Endothelial cell (in vitro differentiated cells): ENCODE results near the gene ZNF134. TPM values are rescaled to one million over a fixed set of nuclear protein-coding genes. Genes with fewer than 3 reads are reported as not detected.

Experiments used
- DNase-seq: peaks from one replicate; pipeline ENCODE4 v3.0.0; 2021; ENCODE audit warnings: low spot score
- H3K27ac Mint-ChIP-seq: one replicate; pipeline ENCODE4 v1.8.0; 2021; ENCODE audit warnings: mixed read lengths, inconsistent platforms; ENCODE audit not compliant: unreplicated experiment
- H3K27me3 Mint-ChIP-seq: one replicate; pipeline ENCODE4 v1.8.0; 2021; ENCODE audit warnings: mild to moderate bottlenecking, moderate library complexity, mixed read lengths, inconsistent platforms; ENCODE audit not compliant: unreplicated experiment
- H3K36me3 Mint-ChIP-seq: one replicate; pipeline ENCODE4 v1.8.0; 2021; ENCODE audit warnings: mild to moderate bottlenecking, low read depth, mixed read lengths, inconsistent platforms; ENCODE audit not compliant: unreplicated experiment
- H3K4me1 Mint-ChIP-seq: one replicate; pipeline ENCODE4 v1.8.0; 2021; ENCODE audit warnings: mild to moderate bottlenecking, mixed read lengths, inconsistent platforms; ENCODE audit not compliant: unreplicated experiment
- H3K4me3 Mint-ChIP-seq: one replicate; pipeline ENCODE4 v1.8.0; 2021; ENCODE audit warnings: mild to moderate bottlenecking, mixed read lengths, inconsistent platforms; ENCODE audit not compliant: unreplicated experiment
- H3K9me3 Mint-ChIP-seq: one replicate; pipeline ENCODE4 v1.8.0; 2021; ENCODE audit warnings: mixed read lengths, inconsistent platforms; ENCODE audit not compliant: unreplicated experiment
- total RNA-seq: library from RNA; stranded (reverse); fragmentation: NEBNext Ultra II Directional; extraction: Animal tissue kit (Norgen Biotek cat#: 25700); gene quantifications from one replicate; pipeline ENCODE4 v1.2.1, GENCODE V29; 2021; ENCODE audit not compliant: unreplicated experiment
- TF ChIP-seq, protein P1 (sequence below): fragments of 200-600 bp; sonication (generic); IDR thresholded peaks from one replicate; pipeline ENCODE4 v1.5.0; 2021; ENCODE audit warnings: antibody characterized with exemption; ENCODE audit not compliant: unreplicated experiment

ZNF134 gene
- total RNA-seq, 1 donor from 2014 or later, result 37.5 TPM

DNA sequence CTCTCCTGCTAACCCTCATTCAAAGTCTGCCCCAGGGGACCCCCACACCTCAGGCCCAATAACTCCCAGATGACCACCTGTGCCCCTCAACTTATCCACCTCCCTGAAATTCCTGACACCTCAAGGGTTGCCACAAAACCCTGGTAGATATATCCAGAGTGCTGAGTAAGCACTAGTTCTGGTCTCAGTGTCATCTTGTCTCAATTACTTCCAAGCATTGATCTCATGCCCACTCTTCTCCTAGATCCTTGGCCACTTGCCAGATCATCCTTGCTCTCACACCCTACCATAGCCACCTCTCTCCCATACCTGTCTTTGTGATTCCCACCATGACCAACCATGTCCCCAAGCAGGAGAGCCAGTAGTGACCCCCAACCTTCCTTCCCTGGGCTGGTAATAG lies 37.4 kb upstream of the ZNF134 start:
- no peak for DNase-seq
- peaks cover 64% of the 10 kb centered on the region for H3K9me3 Mint-ChIP-seq
- peaks cover 6% of the 10 kb centered on the region for H3K4me1 Mint-ChIP-seq
- peak overlapping the region; percentile 43 for H3K27ac Mint-ChIP-seq
- peaks cover 13% of the 10 kb centered on the region for H3K27me3 Mint-ChIP-seq
- TF ChIP-seq, protein P1, sequence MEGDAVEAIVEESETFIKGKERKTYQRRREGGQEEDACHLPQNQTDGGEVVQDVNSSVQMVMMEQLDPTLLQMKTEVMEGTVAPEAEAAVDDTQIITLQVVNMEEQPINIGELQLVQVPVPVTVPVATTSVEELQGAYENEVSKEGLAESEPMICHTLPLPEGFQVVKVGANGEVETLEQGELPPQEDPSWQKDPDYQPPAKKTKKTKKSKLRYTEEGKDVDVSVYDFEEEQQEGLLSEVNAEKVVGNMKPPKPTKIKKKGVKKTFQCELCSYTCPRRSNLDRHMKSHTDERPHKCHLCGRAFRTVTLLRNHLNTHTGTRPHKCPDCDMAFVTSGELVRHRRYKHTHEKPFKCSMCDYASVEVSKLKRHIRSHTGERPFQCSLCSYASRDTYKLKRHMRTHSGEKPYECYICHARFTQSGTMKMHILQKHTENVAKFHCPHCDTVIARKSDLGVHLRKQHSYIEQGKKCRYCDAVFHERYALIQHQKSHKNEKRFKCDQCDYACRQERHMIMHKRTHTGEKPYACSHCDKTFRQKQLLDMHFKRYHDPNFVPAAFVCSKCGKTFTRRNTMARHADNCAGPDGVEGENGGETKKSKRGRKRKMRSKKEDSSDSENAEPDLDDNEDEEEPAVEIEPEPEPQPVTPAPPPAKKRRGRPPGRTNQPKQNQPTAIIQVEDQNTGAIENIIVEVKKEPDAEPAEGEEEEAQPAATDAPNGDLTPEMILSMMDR, result no peak
- peaks cover 66% of the 10 kb centered on the region for H3K36me3 Mint-ChIP-seq
- H3K4me3 Mint-ChIP-seq, result peak overlapping the region; percentile 92

DNA sequence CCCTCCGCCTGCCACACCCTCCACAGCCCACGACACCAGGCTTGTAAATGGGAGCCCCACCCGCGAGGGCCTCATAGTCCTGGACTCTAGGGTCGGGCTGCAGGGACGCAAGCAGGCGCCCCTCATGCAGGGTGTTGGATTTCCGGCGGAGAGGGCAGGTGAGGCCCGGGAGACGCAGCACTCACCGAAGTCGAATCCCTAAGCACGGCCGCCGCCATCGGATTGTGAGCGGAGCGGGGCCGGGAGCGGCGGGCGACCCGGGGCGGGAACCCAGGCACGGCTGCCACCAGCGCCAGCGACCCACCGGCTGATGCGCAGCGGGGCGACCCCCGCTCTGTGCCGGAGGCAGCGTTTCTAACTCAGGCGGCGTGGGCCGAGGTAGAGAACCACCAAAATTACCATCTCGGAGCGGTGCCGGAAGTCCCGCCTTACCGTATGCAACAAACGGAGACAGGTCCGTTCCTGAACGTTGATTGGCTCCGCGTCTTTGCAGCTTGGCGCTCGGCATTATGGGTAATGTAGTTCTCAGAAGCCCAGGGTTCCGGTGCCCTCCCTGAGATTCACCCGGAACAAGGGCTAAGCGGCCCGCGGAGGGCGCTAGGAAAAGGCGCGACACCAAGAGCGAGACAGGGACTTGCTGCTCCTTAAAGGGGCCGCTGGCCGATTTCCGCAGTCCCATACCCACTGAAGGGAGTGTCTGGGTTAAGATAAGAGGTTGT lies 35.4 kb upstream of the ZNF134 start, which contains the start of gene ZNF416:
ZNF416 (minus strand) TSS at position 425 of the 719 bp plus-strand sequence; CDS start at position 218, 207 bp downstream.
- no peak within 1 kb of the TSS for H3K27ac Mint-ChIP-seq
- peak within 1 kb of the TSS; percentile 92 for H3K4me3 Mint-ChIP-seq
- TF ChIP-seq, protein P1, result no peak
- H3K36me3 Mint-ChIP-seq, result peaks cover 46% of the 10 kb centered on the region
- peaks cover 11% of the 10 kb centered on the region for H3K27me3 Mint-ChIP-seq
- DNase-seq, result peak; percentile 90
- H3K4me1 Mint-ChIP-seq, result peaks cover 6% of the 10 kb centered on the region
- H3K9me3 Mint-ChIP-seq, result peaks cover 45% of the 10 kb centered on the region

DNA sequence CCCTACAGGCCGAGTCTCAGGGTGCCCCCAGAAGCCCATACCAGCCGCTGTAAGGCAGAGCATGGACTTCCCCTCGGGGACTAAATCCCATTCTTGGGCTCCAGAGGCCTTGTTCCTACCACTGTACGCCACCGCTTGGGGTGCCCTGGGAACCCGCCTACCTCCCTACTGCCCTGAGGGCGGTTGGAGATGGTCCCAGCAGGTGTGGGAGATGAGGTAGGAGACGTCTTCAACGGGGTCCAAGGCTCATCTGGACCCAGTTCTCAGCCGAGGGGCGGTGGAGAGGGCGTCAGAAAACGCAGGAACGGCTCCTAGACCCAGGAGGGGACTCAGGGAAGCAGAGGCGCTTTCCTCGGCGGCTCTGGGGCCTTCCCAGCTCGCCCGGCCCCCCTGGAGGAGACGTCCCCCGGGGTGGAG lies 30.9 kb upstream of the ZNF134 start:
- DNase-seq, result no peak
- H3K36me3 Mint-ChIP-seq, result peaks cover 32% of the 10 kb centered on the region
- H3K27me3 Mint-ChIP-seq, result peaks cover 11% of the 10 kb centered on the region
- no peak overlapping the region for H3K27ac Mint-ChIP-seq
- TF ChIP-seq, protein P1, result no peak
- H3K4me3 Mint-ChIP-seq, result peak overlapping the region; percentile 31
- H3K4me1 Mint-ChIP-seq, result peaks cover 10% of the 10 kb centered on the region
- peaks cover 9% of the 10 kb centered on the region for H3K9me3 Mint-ChIP-seq

DNA sequence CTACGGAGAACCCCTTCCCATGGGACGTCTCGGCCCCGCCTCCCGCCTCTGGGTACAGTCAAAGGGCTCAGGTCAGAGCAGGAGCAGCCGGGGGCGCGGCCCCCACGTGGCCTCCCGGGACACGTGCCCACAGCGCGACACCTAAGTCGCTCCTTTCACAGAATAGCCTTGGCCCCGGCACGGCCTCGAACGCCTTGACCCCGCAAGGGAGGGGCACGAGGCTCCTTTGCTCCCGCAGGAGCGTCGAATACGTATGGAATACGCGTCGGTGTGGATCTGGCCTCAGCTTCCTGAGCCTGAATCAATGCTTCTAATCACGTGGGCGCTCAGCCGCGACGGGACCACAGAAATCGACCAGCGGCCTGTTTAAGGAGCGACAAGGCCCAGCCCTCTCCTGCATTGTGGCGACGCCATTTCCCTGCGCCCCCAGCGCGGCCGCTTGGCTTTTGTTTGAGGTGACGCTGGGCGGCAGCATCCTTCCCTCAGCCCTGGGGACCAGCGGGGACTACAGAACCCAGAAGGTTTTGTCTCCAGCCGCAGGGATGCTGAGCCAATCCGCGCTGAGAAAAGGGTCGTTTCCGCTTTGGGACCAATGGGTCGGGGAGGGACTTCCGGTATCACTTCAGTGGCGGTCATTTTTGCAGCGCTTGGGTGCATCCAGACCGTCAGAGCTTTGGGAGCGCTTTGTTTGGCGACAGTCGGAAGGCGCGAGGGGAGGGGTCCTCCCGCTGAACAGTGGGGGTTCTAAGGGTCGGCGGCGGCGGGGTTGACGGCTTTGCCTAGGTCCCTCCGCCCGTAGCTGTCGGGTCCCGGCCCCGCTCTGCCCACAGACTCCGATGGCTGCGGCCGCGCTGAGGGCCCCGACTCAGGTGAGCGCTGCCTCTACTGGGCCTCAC lies 30.3 kb upstream of the ZNF134 start, which contains the start of gene ZIK1:
ZIK1 (plus strand) TSS at position 625 of the 896 bp plus-strand sequence; CDS start at position 837, 212 bp downstream.
- H3K36me3 Mint-ChIP-seq, result peaks cover 36% of the 10 kb centered on the region

More for the DNA sequence above, 30.3 kb upstream of the ZNF134 start, which contains the start of gene ZIK1:
- peak; percentile 76 for DNase-seq
- peaks cover 10% of the 10 kb centered on the region for H3K4me1 Mint-ChIP-seq
- H3K27me3 Mint-ChIP-seq, result peaks cover 11% of the 10 kb centered on the region
- TF ChIP-seq, protein P1, result no peak
- peaks cover 12% of the 10 kb centered on the region for H3K9me3 Mint-ChIP-seq
- H3K27ac Mint-ChIP-seq, result no peak within 1 kb of the TSS
- H3K4me3 Mint-ChIP-seq, result peak within 1 kb of the TSS; percentile 98
